Measurements from ENCODE around the gene TULP4. TPM values are rescaled to one million over a fixed set of nuclear protein-coding genes. Genes with fewer than 3 reads are reported as not detected.

The TULP4 gene
- total and polyA plus RNA-seq, 7 donors: 2.4 to 142 (median 98.7) TPM

DNA sequence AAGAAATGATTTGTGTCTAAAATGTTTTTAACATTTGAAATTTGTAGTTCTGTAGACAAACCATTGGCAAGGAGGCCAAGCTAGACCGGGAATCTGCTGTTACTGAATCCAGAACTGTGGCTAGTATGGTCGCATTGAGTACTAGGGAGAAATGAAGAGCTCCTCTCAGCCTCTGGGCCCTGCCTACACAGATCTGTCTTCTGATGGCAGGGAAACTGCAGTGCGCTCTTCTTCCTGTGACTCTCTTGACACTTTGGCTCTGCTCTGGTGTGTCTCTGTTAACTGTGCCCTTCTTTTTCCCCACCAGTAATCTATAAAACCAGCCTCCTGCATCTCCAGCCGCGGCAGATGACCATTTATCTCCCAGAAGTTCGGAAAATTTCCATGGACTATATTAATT lies 186.1 kb downstream of the TULP4 start:
- H3K9me3 ChIP-seq: no peaks in the 10 kb centered on the region
- H3K36me3 ChIP-seq: peaks cover 0 to 66% (median 4%) of the 10 kb centered on the region in 4 donors
- no peak for DNase-seq
- no peak overlapping the region for H3K4me3 ChIP-seq
- 96 to 98% methylated on average over 6 of the region's 6 CpGs for WGBS, 2 donors
- TF ChIP-seq EP300 (IDR thresholded peaks at IDR 0.05) (no peak), POLR2A (IDR thresholded peaks at IDR 0.05) (no peak), POLR2AphosphoS5 (IDR thresholded peaks at IDR 0.05) (no peak)
- TF ChIP-seq, protein P1, sequence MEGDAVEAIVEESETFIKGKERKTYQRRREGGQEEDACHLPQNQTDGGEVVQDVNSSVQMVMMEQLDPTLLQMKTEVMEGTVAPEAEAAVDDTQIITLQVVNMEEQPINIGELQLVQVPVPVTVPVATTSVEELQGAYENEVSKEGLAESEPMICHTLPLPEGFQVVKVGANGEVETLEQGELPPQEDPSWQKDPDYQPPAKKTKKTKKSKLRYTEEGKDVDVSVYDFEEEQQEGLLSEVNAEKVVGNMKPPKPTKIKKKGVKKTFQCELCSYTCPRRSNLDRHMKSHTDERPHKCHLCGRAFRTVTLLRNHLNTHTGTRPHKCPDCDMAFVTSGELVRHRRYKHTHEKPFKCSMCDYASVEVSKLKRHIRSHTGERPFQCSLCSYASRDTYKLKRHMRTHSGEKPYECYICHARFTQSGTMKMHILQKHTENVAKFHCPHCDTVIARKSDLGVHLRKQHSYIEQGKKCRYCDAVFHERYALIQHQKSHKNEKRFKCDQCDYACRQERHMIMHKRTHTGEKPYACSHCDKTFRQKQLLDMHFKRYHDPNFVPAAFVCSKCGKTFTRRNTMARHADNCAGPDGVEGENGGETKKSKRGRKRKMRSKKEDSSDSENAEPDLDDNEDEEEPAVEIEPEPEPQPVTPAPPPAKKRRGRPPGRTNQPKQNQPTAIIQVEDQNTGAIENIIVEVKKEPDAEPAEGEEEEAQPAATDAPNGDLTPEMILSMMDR (IDR thresholded peaks at IDR 0.05): no peak
- H3K27ac ChIP-seq: no peak overlapping the region
- intact Hi-C loops (cut with DNase I): no loop called here
- no peaks in the 10 kb centered on the region for H3K27me3 ChIP-seq
- no peaks in the 10 kb centered on the region for H3K4me1 ChIP-seq

GRCh38 chr6:158499601-158500000 lies 187.3 kb downstream of the TULP4 start:
- Histone ChIP-seq H3K4me3 (no peak overlapping the region), H3K4me1 (no peaks in the 10 kb centered on the region), H3K27me3 (no peaks in the 10 kb centered on the region), H3K36me3 (peaks cover 0 to 55% (median 4%) of the 10 kb centered on the region in 4 donors), H3K9me3 (no peaks in the 10 kb centered on the region), H3K27ac (no peak overlapping the region)
- intact Hi-C loops (cut with DNase I): no loop called here
- TF ChIP-seq, protein P1 (IDR thresholded peaks at IDR 0.05): no peak
- no peak for TF ChIP-seq EP300 (IDR thresholded peaks at IDR 0.05)
- TF ChIP-seq POLR2A (IDR thresholded peaks at IDR 0.05): no peak
- TF ChIP-seq POLR2AphosphoS5 (IDR thresholded peaks at IDR 0.05): no peak
- WGBS, 2 donors: 93 to 98% methylated on average over 1 of the region's 1 CpG
- DNase-seq: no peak

- Histone ChIP-seq H3K4me1 (no peaks in the 10 kb centered on the region), H3K4me3 (no peak overlapping the region), H3K27ac (no peak overlapping the region), H3K36me3 (peaks cover 0 to 49% (median 4%) of the 10 kb centered on the region in 4 donors), H3K9me3 (no peaks in the 10 kb centered on the region), H3K27me3 (no peaks in the 10 kb centered on the region)
- TF ChIP-seq POLR2A (IDR thresholded peaks at IDR 0.05) (no peak), EP300 (IDR thresholded peaks at IDR 0.05) (no peak), POLR2AphosphoS5 (IDR thresholded peaks at IDR 0.05) (no peak)
- TF ChIP-seq, protein P1 (IDR thresholded peaks at IDR 0.05): no peak
- intact Hi-C loops (cut with DNase I): no loop called here
- no peak for DNase-seq
- 88 to 93% methylated on average over 8 of the region's 8 CpGs for WGBS, 2 donors
These were observed 187.9 kb downstream of the TULP4 start for GRCh38 chr6:158500016-158500735.

DNA sequence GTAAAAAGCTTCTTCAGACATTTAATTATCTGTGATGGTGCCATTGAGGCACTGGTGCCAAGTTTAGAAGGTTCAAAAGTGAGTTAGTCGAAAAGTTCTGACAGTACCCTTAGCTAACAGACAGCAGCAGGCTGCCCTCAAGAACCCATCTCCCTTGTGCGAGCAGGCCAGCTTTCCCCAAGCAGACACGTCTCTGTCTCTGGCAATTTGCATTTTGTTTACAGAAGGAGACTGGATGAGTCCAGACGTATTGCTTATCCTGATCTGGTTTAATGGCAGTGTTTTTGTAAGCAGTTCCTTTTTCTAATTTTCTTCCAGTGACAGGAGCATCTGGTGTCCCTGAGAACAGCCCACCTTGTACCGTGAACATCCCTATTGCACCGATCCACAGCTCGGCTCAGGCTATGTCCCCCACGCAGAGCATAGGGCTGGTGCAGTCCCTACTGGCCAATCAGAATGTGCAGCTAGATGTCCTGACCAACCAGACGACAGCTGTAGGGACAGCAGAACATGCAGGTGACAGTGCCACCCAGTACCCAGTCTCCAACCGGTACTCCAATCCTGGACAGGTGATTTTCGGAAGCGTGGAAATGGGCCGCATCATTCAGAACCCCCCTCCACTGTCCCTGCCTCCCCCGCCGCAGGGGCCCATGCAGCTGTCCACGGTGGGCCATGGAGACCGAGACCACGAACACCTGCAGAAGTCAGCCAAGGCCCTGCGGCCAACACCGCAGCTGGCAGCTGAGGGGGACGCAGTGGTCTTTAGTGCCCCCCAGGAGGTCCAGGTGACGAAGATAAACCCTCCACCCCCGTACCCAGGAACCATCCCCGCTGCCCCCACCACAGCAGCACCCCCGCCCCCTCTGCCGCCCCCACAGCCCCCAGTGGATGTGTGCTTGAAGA lies 189.3 kb downstream of the TULP4 start:
- peaks cover 0 to 50% (median 4%) of the 10 kb centered on the region in 4 donors for H3K36me3 ChIP-seq
- H3K4me3 ChIP-seq: no peak overlapping the region
- intact Hi-C loops (cut with DNase I): no loop called here
- H3K27ac ChIP-seq: no peak overlapping the region
- DNase-seq: no peak
- H3K9me3 ChIP-seq: no peaks in the 10 kb centered on the region
- 94 to 95% methylated on average over 26 of the region's 26 CpGs for WGBS, 2 donors
- no peaks in the 10 kb centered on the region for H3K27me3 ChIP-seq
- H3K4me1 ChIP-seq: no peaks in the 10 kb centered on the region
- TF ChIP-seq POLR2AphosphoS5 (IDR thresholded peaks at IDR 0.05) (no peak), EP300 (IDR thresholded peaks at IDR 0.05) (no peak), POLR2A (IDR thresholded peaks at IDR 0.05) (no peak)
- TF ChIP-seq, protein P1 (IDR thresholded peaks at IDR 0.05): no peak

All from sigmoid colon (tissue), 7 donors.